Thoracic aorta (tissue), 2 donors: ENCODE data around the gene SURF4. TPM values are rescaled to one million over a fixed set of nuclear protein-coding genes. Genes with fewer than 3 reads are reported as not detected.

Source experiments
- ATAC-seq: fragments of 150-250 bp; one replicate; pipeline ENCODE4 v1.8.0; 2017; ENCODE audit warnings: low read depth; ENCODE audit not compliant: insufficient number of reproducible peaks, low FRiP score
- DNase-seq: peaks from one replicate; pipeline ENCODE4 v3.0.0-alpha.2; 2020; ENCODE audit warnings: low spot score
- H3K27ac ChIP-seq, 2 donors: fragments of 200-600 bp; sonication (generic); 1 replicate in 1 of 2; 2 replicates in 1 of 2; pipeline ENCODE4 v1.5.1; 2016; ENCODE audit warnings: mild to moderate bottlenecking in 2 of 2, moderate library complexity in 2 of 2
- H3K27me3 ChIP-seq: fragments of 200-600 bp; sonication (generic); replicated peaks from 2 replicates; pipeline ENCODE4 v1.6.0; 2016; ENCODE audit warnings: mild to moderate bottlenecking; ENCODE audit not compliant: insufficient read depth
- H3K36me3 ChIP-seq: fragments of 200-600 bp; sonication (generic); one replicate; pipeline ENCODE4 v1.5.1; 2016
- H3K4me1 ChIP-seq, 2 donors: fragments of 200-600 bp; sonication (generic); 1 replicate in 1 of 2; 2 replicates in 1 of 2; pipeline versions ENCODE4 v1.5.1 to v1.6.0; 2016; ENCODE audit warnings: low read depth in 2 of 2, mild to moderate bottlenecking in 1 of 2; ENCODE audit not compliant: control insufficient read depth in 1 of 2
- H3K4me3 ChIP-seq: fragments of 200-600 bp; sonication (generic); 2 replicates; pipeline ENCODE4 v1.5.1; 2016; ENCODE audit warnings: mild to moderate bottlenecking
- H3K9me3 ChIP-seq: fragments of 200-600 bp; sonication (generic); 2 replicates; pipeline ENCODE4 v1.5.1; 2016
- total RNA-seq, 2 donors: library from RNA; depleted of rRNA; stranded (reverse); fragments of >200 nt; gene quantifications; one replicate each; pipeline versions ENCODE4 v1.1.0 to v1.2.3, GENCODE V29; 2016
- TF ChIP-seq, protein P1 (sequence below): fragments of 200-600 bp; sonication (generic); IDR thresholded peaks from one replicate; pipeline ENCODE4 v1.5.1; 2019; ENCODE audit warnings: antibody characterized with exemption

SURF4 gene
- total RNA-seq, 2 donors from 2014 or later, result 152 to 154 TPM

DNA sequence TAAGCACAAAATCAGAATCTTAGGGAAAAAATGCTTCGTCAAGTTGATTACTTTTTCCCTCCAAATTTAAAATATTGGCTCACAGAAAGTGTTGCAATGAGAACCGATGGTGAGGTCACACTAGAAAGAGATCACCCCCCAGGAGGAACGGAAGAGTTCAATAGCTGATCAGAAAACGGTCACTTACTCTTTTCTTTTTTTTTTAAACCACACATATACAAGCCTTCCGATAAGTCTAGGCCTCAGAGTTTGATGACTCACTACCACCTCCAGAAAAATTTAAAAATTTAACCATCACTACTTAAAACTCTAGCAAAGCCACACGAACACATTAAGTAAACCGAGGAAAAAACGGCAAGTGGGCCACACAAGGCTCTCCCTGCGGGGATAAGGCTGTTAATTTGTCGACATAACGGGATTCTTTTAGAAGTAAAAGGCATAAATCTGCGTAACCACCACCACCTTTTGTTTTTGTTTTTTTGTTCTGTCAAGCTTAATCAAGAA lies 1.2 kb downstream of the SURF4 start:
- H3K9me3 ChIP-seq, result no peaks in the 10 kb centered on the region
- peaks cover 33 to 56% of the 10 kb centered on the region in 2 donors for H3K4me1 ChIP-seq
- TF ChIP-seq, protein P1, sequence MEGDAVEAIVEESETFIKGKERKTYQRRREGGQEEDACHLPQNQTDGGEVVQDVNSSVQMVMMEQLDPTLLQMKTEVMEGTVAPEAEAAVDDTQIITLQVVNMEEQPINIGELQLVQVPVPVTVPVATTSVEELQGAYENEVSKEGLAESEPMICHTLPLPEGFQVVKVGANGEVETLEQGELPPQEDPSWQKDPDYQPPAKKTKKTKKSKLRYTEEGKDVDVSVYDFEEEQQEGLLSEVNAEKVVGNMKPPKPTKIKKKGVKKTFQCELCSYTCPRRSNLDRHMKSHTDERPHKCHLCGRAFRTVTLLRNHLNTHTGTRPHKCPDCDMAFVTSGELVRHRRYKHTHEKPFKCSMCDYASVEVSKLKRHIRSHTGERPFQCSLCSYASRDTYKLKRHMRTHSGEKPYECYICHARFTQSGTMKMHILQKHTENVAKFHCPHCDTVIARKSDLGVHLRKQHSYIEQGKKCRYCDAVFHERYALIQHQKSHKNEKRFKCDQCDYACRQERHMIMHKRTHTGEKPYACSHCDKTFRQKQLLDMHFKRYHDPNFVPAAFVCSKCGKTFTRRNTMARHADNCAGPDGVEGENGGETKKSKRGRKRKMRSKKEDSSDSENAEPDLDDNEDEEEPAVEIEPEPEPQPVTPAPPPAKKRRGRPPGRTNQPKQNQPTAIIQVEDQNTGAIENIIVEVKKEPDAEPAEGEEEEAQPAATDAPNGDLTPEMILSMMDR, result no peak
- ATAC-seq (no peak), DNase-seq (no peak)
- H3K27me3 ChIP-seq, result no peaks in the 10 kb centered on the region
- peaks cover 4% of the 10 kb centered on the region for H3K36me3 ChIP-seq
- H3K27ac ChIP-seq, result peak overlapping the region; percentile 90 to 95
- peak overlapping the region; percentile 92 for H3K4me3 ChIP-seq

DNA sequence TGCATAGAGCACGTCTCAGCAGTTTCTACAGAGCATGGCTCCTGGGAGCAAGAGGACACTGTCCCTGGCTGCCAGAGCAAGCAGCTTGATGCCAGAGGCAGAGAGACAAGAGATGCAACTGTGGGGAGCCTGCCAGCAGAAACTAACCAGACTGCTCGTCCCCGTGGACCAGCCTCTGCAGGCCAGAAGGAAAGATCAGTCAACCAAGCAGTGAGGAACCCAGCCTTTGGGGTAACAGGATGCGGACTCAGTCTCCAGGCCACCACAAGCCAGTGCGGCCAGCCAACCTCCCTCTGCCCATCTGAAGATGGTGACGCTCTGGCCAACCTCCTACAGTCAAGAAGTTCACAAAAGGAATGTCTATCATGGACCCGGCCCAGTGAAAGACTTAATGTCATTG lies 3.7 kb downstream of the SURF4 start:
- Histone ChIP-seq H3K9me3 (no peaks in the 10 kb centered on the region), H3K27ac (no peak overlapping the region), H3K4me3 (peak overlapping the region; percentile 22), H3K4me1 (peaks cover 33 to 76% of the 10 kb centered on the region in 2 donors), H3K36me3 (peaks cover 5% of the 10 kb centered on the region), H3K27me3 (no peaks in the 10 kb centered on the region)
- TF ChIP-seq, protein P1, result no peak
- no peak for DNase-seq
- no peak for ATAC-seq

DNA sequence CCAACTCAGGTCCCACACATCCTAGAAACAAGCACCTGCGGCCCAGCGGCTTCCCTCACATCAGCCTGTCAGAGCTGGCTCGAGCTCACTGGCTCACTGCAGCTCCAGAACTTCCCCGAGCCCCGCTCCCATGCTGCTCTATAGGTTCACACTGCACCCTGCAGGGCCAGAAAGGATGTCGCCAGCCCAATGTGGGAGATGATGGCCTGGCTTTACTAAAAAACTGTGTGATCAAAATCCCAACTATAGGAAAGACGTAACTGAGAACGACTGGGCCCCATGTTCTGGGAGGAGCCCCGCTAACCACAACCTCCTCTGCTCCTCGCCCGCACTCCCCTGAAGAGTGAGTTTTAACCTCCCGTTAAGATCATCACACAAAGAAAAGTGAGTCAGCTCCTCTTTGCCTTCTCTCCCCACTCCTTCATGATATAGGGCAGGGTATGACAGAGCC lies 4.6 kb downstream of the SURF4 start:
- no peak for ATAC-seq

DNA sequence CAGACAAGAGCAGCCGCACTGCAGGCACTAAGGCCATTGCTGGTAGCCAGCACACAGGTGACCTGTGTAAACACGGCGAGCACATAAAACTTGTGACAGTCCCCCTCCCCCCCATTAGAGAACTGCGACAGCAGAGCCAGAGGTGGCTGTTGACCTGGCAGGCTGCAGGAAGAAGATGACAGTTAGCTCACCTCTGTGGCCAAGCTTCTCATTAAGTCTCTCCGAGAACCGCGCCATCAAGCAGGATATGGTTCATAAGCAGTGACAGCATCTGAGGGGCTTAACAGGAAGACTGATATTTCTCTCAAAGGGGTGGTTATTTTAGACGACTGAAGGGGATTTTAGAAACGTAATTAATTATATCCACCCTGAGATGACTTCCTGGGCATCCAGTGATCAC lies 5.2 kb downstream of the SURF4 start:
- no peak overlapping the region for H3K4me3 ChIP-seq
- TF ChIP-seq, protein P1, result no peak
- H3K27me3 ChIP-seq, result no peaks in the 10 kb centered on the region
- H3K4me1 ChIP-seq, result peaks cover 27 to 73% of the 10 kb centered on the region in 2 donors
- no peak for DNase-seq
- peaks cover 18% of the 10 kb centered on the region for H3K36me3 ChIP-seq
- H3K9me3 ChIP-seq, result no peaks in the 10 kb centered on the region
- ATAC-seq, result no peak
- no peak overlapping the region for H3K27ac ChIP-seq

More for the DNA sequence above, 4.6 kb downstream of the SURF4 start:
- no peak overlapping the region for H3K27ac ChIP-seq
- no peaks in the 10 kb centered on the region for H3K9me3 ChIP-seq
- H3K4me1 ChIP-seq, result peaks cover 27 to 73% of the 10 kb centered on the region in 2 donors
- DNase-seq, result no peak
- H3K36me3 ChIP-seq, result peaks cover 12% of the 10 kb centered on the region
- H3K4me3 ChIP-seq, result peak overlapping the region; percentile 15
- no peaks in the 10 kb centered on the region for H3K27me3 ChIP-seq
- TF ChIP-seq, protein P1, result no peak

DNA sequence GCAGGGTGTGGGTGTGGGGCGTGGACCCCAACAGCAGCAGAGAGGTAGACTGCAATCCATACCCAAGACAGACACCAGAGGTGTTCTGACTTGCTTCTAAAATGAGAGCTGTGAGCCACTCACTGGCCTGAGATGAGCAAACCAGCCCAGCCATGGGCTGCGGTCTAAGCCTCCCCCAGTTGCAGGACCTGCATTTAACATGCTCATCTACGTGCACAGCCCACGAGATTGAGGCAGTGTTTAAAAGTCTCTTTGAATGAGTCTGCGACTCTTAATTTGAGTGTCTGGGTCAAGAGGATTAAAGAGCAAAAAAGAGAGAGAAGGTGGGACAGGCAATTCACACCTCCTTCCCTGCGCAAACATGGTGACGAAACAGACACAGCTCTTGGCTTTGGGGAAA lies 5.9 kb downstream of the SURF4 start:
- H3K4me1 ChIP-seq, result peaks cover 27 to 72% of the 10 kb centered on the region in 2 donors
- ATAC-seq, result no peak
- peaks cover 26% of the 10 kb centered on the region for H3K36me3 ChIP-seq

More for the DNA sequence above, 5.9 kb downstream of the SURF4 start:
- DNase-seq, result no peak
- Histone ChIP-seq H3K9me3 (no peaks in the 10 kb centered on the region), H3K4me3 (no peak overlapping the region), H3K27me3 (no peaks in the 10 kb centered on the region), H3K27ac (no peak overlapping the region)
- TF ChIP-seq, protein P1, result no peak
